Stimulated activated CD4-positive, alpha-beta T cell treated with anti-CD3 and anti-CD28 coated beads, Interleukin-15, amount 100 ng/mL, for 24 hours (primary cell): ENCODE data around the gene STAM.
"Not testable (repeated sequence)": the region's sequence is repeated elsewhere in the genome, so short reads cannot be mapped to it uniquely, and the experiment has no call there.

Source experiments
- DNase-seq: peaks from one replicate; pipeline ENCODE4 v3.0.0-alpha.2; 2020

STAM gene

GRCh38 chr10:17682236-17682946 is 38.4 kb downstream of the STAM start:
- DNase-seq = no peak

DNA sequence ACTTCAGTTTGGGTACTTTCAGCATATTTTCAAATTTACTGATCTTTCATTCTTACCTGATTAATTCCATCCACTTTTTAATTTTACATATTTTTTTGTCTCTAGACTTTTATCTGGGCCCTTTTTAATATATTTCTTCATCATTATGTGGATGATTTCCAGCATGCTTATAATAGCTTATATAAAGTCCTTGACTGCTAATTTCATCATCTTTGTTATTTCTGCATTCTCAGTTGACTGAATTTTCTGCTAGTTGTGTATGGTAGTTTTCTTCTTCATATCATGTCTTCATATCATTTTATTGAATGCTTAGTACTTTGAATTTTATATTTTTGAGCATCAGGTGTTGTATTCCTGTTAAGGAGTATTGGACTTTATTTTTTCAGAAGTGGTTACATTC is 39.6 kb downstream of the STAM start:
- DNase-seq = no peak

DNA sequence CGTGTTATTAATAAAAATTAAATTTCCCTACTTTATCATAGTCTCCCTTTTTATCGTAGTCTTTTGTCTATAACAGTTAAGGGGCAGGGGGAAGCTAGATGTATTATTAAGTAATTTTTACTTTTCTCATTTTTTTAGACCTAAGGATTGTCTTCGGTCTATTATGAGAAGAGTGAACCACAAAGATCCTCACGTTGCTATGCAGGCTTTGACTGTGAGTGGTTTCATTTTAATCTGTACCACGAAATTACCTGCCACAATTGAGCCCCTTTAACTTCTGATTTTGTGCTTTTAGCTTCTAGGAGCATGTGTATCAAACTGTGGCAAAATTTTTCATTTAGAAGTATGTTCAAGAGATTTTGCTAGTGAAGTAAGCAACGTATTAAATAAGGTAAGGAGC is 40.6 kb downstream of the STAM start:
- no peak for DNase-seq

GRCh38 chr10:17685233-17685840 is 41.4 kb downstream of the STAM start:
- DNase-seq = peak; percentile 54

DNA sequence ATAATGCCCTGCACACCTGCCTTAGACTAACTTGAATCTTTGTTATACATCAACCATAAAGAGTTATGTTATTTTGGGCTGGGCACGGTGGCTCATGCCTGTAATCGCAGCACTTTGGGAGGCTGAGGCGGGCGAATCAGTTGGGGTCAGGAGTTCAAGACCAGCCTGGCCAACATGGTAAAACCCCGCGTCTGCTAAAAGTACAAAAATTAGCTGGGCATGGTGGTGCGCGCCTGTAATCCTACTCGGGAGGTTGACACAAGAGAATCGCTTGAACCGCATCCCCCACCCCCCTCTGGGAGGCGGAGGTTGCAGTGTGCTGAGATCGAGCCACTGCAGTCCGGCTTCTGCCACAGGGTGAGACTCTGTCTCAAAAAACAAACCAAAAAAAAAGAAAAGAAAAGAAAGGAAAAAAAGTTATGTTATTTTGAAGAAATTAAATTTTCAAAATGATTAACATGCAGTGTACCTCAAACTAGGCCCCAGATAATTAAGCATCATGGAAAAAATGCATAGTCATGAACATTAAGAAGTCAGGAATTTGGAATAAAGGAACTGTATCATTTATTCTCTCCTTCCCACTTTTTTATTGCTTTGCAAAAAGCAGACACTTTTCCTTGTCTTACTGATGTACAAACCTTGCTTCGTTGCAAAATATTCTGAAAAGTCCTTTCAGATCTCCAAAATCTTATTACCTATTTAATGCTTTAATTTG is 43.3 kb downstream of the STAM start:
- DNase-seq = no peak

GRCh38 chr10:17689137-17689536 is 45.2 kb downstream of the STAM start:
- DNase-seq = no peak

- DNase-seq = no peak
Observed at GRCh38 chr10:17693009-17693408, 49.1 kb downstream of the STAM start.

DNA sequence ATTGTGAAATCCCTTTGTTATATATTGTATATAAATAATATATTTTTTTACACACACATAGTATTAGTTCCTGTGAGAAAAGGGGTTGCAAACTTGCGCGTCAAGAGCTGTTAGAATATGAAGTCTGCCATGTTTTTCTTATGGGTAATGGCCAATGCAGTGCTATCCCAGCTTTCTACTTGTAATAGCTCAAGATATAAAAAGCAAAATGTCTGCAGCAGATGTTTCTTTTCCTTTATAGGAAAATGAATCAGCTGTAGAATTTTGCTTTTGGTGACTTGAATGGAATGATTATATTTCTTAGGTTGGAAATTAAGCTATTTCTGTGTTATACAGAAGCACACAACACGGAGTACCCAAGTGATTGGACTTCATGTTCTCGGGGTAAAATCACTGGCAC is 54.7 kb downstream of the STAM start:
- no peak for DNase-seq

DNA sequence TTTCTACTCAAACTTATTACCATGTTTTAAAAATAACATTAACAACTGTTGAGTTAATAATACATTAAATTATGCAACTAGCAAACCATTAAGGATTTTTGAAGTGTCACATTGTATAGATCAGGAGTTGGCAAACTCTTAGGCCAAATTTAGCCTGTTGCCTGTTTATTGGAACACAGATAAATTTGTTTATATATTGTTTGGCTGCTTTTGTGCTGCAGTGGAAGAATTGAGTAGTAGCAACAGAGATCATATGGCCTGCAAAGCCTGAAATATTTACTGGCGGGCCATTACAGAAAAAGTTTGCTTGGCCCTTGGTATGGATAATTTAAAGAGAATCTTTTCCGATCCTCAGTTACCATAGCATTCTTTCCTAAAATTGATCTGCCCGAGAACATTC is 57.4 kb downstream of the STAM start:
- DNase-seq = no peak

- no peak for DNase-seq
Observed at GRCh38 chr10:17703706-17704105, 59.8 kb downstream of the STAM start.

DNA sequence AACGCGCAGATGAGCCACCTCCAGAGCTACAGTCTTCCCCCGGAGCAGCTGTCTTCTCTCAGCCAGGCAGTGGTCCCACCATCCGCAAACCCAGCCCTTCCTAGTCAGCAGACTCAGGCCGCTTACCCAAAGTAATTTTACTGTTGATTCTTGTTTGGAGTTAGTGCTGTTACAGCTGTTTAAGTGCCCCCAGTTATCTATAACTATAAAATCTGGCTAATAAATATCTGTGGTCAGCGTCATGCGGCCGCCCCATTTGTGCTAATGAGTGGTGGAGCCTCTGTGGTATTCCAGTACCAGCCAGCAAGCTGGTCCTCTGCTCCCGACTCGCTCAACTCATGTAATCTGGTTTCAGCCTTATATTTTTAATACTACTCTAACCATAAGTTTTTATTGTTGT is 64.9 kb downstream of the STAM start:
- DNase-seq = no peak

GRCh38 chr10:17709492-17709891 is 65.5 kb downstream of the STAM start:
- no peak for DNase-seq

DNA sequence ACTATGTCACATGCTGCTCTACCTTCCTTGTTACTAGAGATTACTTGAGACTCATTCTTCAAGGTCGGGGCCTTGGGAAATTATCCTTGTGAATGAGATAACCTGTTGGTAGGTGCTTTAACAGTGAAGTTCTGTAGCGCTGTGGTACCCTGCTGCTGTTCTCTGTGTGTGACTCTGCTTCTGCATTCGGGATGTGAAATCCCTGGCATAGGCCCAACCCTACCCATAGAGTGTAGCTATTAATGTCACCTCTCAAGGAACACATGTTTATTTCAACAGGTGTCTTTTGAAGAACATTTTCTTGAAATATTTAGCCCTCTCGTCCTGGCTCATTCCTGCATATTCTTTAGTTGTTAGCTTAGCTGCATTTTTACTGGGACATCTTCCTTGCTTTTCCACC is 66.2 kb downstream of the STAM start:
- no peak for DNase-seq

DNA sequence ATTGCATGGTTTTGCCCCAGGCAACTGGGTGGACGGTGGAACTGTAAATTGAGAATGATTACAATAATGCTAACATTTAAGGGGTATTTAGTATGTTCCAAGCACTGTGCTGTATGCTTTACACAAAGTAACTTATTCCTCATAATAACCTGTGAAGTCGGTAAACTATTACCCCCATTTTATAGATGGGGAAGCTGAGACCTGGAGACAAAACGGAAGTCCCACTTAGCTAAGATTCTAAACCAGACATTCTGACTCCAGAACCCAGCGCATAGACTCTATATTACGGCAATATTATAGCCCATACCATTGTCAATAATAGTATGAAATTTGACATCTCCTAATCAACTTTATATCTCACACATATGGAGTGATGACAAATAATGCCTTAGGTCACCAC is 68.1 kb downstream of the STAM start:
- no peak for DNase-seq

- no peak for DNase-seq
Observed at GRCh38 chr10:17712717-17713471, 68.9 kb downstream of the STAM start.

DNA sequence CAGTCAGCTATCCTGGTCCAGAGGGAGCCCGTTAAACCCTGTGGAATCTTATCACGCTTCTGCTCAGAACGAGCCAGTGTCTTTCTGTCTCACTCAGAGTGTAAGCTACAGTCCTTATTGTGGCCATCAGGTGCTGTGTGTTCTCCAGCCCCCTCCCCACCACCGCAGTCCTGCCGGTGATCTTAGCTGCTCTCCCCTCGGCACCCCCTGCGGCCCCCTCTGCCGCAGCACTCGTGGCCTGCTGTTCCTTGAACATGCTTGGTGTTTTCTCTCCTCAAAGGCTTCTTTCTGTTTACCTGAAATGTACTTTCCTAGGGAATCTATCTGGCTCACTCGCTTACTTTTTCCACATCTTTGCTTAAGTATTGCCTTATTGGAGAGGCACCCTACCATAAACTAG is 69.8 kb downstream of the STAM start:
- no peak for DNase-seq

DNA sequence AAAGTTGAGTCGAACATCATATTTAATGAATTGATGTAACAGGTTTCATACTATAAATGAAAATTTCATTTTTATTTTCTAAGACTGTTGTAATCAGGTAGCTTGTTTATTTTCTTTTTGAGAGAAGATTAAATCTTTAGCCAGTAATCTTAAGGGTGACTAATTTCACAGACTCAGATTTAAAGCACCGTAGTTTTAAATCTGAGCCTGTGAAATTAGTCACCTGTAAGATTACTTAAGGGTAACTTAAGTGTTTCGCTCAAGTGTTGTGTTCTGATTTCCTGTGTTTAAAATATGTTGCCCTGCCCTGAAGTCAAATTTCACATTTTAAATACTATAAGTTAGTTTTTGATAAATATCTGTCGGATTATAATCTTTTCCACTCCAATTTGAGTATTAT is 72.2 kb downstream of the STAM start:
- DNase-seq = no peak

- not testable (repeated sequence) for DNase-seq
Observed at GRCh38 chr10:17722317-17723014, 78.5 kb downstream of the STAM start.

- DNase-seq = no peak
Observed at GRCh38 chr10:17725703-17726102, 81.8 kb downstream of the STAM start.

DNA sequence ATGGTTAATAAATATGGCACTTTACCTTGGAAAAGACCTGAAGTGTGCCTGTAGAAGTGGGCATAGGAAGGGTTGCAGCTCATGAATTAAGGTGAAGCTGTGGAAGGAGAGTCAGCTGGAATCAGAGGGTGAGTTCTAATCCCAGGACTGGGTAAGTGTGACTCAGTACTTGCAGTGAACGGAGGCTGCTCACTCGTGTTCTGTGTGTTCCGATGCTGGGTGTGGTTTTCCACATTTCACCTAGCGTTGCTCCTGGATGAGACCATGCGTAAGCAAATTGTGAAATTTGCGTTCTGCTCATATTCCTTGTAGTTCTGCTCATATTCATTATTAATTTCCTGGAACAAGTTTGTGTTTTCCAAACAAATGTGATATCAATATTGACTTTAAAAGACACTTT is 85.7 kb downstream of the STAM start:
- DNase-seq = no peak

GRCh38 chr10:17730667-17731066 is 86.7 kb downstream of the STAM start:
- DNase-seq = no peak

- no peak for DNase-seq
Observed at GRCh38 chr10:17731331-17732020, 87.5 kb downstream of the STAM start.
